Peyer's patch (tissue), 4 donors: ENCODE measurements around the gene SPON1. TPM values are rescaled to one million over a fixed set of nuclear protein-coding genes. Genes with fewer than 3 reads are reported as not detected.
"Not testable (repeated sequence)": the region's sequence is repeated elsewhere in the genome, so short reads cannot be mapped to it uniquely, and the experiment has no call there.

Experiments used
- DNase-seq, 3 donors: peaks; one replicate each; pipeline ENCODE4 v3.0.0-alpha.2; 2017 to 2019
- H3K27ac ChIP-seq, 4 donors: fragments of 200-600 bp; sonication (generic); one replicate each; pipeline ENCODE4 v1.5.1; 2016 to 2019
- H3K27me3 ChIP-seq, 2 donors: fragments of 200-600 bp; sonication (generic); one replicate each; pipeline ENCODE4 v1.5.1; 2019
- H3K36me3 ChIP-seq, 3 donors: fragments of 200-600 bp; sonication (generic); one replicate each; pipeline ENCODE4 v1.5.1; 2016 to 2019
- H3K4me1 ChIP-seq, 4 donors: fragments of 200-600 bp; sonication (generic); one replicate each; pipeline ENCODE4 v1.5.1; 2016 to 2019
- H3K4me3 ChIP-seq, 4 donors: fragments of 200-600 bp; sonication (generic); 1 replicate in 3 of 4; 2 replicates in 1 of 4; pipeline ENCODE4 v1.5.1; 2016 to 2019; ENCODE audit warnings: mild to moderate bottlenecking in 1 of 4
- H3K9me3 ChIP-seq, 4 donors: fragments of 200-600 bp; sonication (generic); one replicate each; pipeline ENCODE4 v1.5.1; 2016 to 2019; ENCODE audit warnings: mild to moderate bottlenecking in 1 of 4
- CTCF ChIP-seq, 6 experiments: fragments of 450-650 bp in 4 of 6; fragments of 200-600 bp in 2 of 6; sonication (generic) in 1 of 6; IDR thresholded peaks; one replicate each; pipeline ENCODE4 v1.5.1; 2017 to 2019; ENCODE audit warnings: antibody characterized with exemption in 6 of 6, mild to moderate bottlenecking in 3 of 6, moderate library complexity in 1 of 6
- POLR2A ChIP-seq, 2 donors: fragments of 450-650 bp; IDR thresholded peaks; one replicate each; pipeline ENCODE4 v1.5.1; 2017; ENCODE audit warnings: antibody characterized with exemption in 2 of 2, mild to moderate bottlenecking in 2 of 2, moderate library complexity in 2 of 2
- total RNA-seq, 4 donors: library from RNA; depleted of rRNA; stranded (reverse); fragments of >200 nt; gene quantifications; one replicate each; pipeline ENCODE4 v1.1.0, GENCODE V29; 2016

SPON1 gene
- total RNA-seq, 4 donors from 2014 or later = 26.4 to 53.8 (median 48.3) TPM

GRCh38 chr11:14267861-14268635, 305.5 kb downstream of the SPON1 start:
- no peak overlapping the region for H3K27ac ChIP-seq
- H3K4me1 ChIP-seq = peaks cover 0 to 5% (median 2%) of the 10 kb centered on the region in 4 donors
- no peak for TF ChIP-seq POLR2A (IDR thresholded peaks at IDR 0.05)
- no peak for TF ChIP-seq CTCF (IDR thresholded peaks at IDR 0.05)
- no peaks in the 10 kb centered on the region for H3K27me3 ChIP-seq
- no peak for DNase-seq
- no peaks in the 10 kb centered on the region for H3K9me3 ChIP-seq
- peaks cover 0 to 13% (median 0%) of the 10 kb centered on the region in 3 donors for H3K36me3 ChIP-seq
- no peak overlapping the region for H3K4me3 ChIP-seq

- Histone ChIP-seq H3K4me3 (no peak overlapping the region), H3K27ac (no peak overlapping the region), H3K36me3 (peaks cover 0 to 10% (median 0%) of the 10 kb centered on the region in 3 donors), H3K27me3 (no peaks in the 10 kb centered on the region), H3K4me1 (peaks cover 0 to 5% (median 2%) of the 10 kb centered on the region in 4 donors), H3K9me3 (no peaks in the 10 kb centered on the region)
- no peak for DNase-seq
- TF ChIP-seq CTCF (IDR thresholded peaks at IDR 0.05) (no peak), POLR2A (IDR thresholded peaks at IDR 0.05) (no peak)
Observed at GRCh38 chr11:14269692-14270573, 307.4 kb downstream of the SPON1 start.

- no peak for DNase-seq
- Histone ChIP-seq H3K4me1 (peaks cover 0 to 5% (median 2%) of the 10 kb centered on the region in 4 donors), H3K36me3 (peaks cover 0 to under 1% (median 0%) of the 10 kb centered on the region in 3 donors), H3K4me3 (no peak overlapping the region), H3K9me3 (no peaks in the 10 kb centered on the region), H3K27ac (no peak overlapping the region), H3K27me3 (no peaks in the 10 kb centered on the region)
- TF ChIP-seq POLR2A (IDR thresholded peaks at IDR 0.05) = no peak
Observed at GRCh38 chr11:14270690-14271542, 308.4 kb downstream of the SPON1 start.

- Histone ChIP-seq H3K27ac (no peak overlapping the region), H3K4me1 (peaks cover 0 to 5% (median 2%) of the 10 kb centered on the region in 4 donors), H3K4me3 (no peak overlapping the region), H3K27me3 (no peaks in the 10 kb centered on the region), H3K9me3 (no peaks in the 10 kb centered on the region), H3K36me3 (no peaks in the 10 kb centered on the region)
- DNase-seq = no peak
- TF ChIP-seq POLR2A (IDR thresholded peaks at IDR 0.05) = no peak
- TF ChIP-seq CTCF (IDR thresholded peaks at IDR 0.05) = no peak
Observed at GRCh38 chr11:14273895-14274294, 311.4 kb downstream of the SPON1 start.

- Histone ChIP-seq H3K27me3 (no peaks in the 10 kb centered on the region), H3K4me3 (no peak overlapping the region), H3K27ac (no peak overlapping the region), H3K9me3 (no peaks in the 10 kb centered on the region), H3K4me1 (peaks cover 0 to 5% (median 2%) of the 10 kb centered on the region in 4 donors), H3K36me3 (peaks cover 0 to 2% (median 0%) of the 10 kb centered on the region in 3 donors)
- no peak for DNase-seq
- TF ChIP-seq CTCF (IDR thresholded peaks at IDR 0.05) (no peak), POLR2A (IDR thresholded peaks at IDR 0.05) (no peak)
Observed at GRCh38 chr11:14275076-14275475, 312.6 kb downstream of the SPON1 start.

GRCh38 chr11:14278869-14279268, 316.3 kb downstream of the SPON1 start:
- H3K27ac ChIP-seq, DNase-seq, H3K4me1 ChIP-seq, H3K4me3 ChIP-seq, H3K9me3 ChIP-seq, H3K27me3 ChIP-seq: not testable (repeated sequence)
- H3K36me3 ChIP-seq = peaks cover 0 to 15% (median 0%) of the 10 kb centered on the region in 3 donors
